H1 (cell line): ENCODE results near the gene CKMT1B. TPM values are rescaled to one million over a fixed set of nuclear protein-coding genes. Genes with fewer than 3 reads are reported as not detected.

Source experiments
- NANOG ChIP-seq: IDR thresholded peaks from 2 replicates; pipeline ENCODE4 v1.6.1; 2011; ENCODE audit warnings: low read length, low read depth, mild to moderate bottlenecking, inconsistent platforms; ENCODE audit not compliant: insufficient read depth, poor library complexity, severe bottlenecking
- RAD21 ChIP-seq, 2 experiments: IDR thresholded peaks in 1 of 2; conservative IDR thresholded peaks in 1 of 2; 2 replicates each; pipeline ENCODE4 v1.6.1; 2011; ENCODE audit warnings: low read depth in 2 of 2, low read length in 2 of 2, improper control_type of control experiment in 1 of 2, inconsistent platforms in 1 of 2, mild to moderate bottlenecking in 1 of 2, moderate library complexity in 1 of 2
- RNF2 ChIP-seq: fragments of 200-900, 300-1000 bp; sonication (generic); IDR thresholded peaks from 2 replicates; pipeline ENCODE4 v1.7.1; 2016; ENCODE audit warnings: borderline replicate concordance, low read depth, mild to moderate bottlenecking, antibody characterized with exemption, low read length; ENCODE audit not compliant: poor library complexity, severe bottlenecking; ENCODE audit errors: missing control alignments
- SIX5 ChIP-seq: IDR thresholded peaks from 2 replicates; pipeline ENCODE4 v1.6.1; 2011; ENCODE audit warnings: mild to moderate bottlenecking, low read depth, low read length
- TAF7 ChIP-seq: optimal IDR thresholded peaks from 2 replicates; pipeline ENCODE3; 2011; ENCODE audit warnings: low read depth, mild to moderate bottlenecking, inconsistent platforms, low read length, moderate library complexity, borderline replicate concordance
- polyA plus RNA-seq, 7 experiments: library from polyadenylated mRNA; depleted of rRNA in 3 of 7; stranded (reverse) in 5 of 7; unstranded in 2 of 7; fragments of >200 nt in 5 of 7; fragments of 200-250 nt in 2 of 7; gene quantifications; 1 replicate in 5 of 7; 2 replicates in 1 of 7; 4 replicates in 1 of 7; pipeline versions ENCODE4 v1.2.1 to v1.2.3, GENCODE V29; 2011 to 2013; ENCODE audit warnings: missing spikeins in 2 of 7, mixed read lengths in 2 of 7
- total RNA-seq: library from RNA; stranded (reverse); fragmentation: NEBNext Ultra II Directional; extraction: Animal tissue kit (Norgen Biotek cat#: 25700); gene quantifications from 2 replicates; pipeline ENCODE4 v1.2.1, GENCODE V29; 2021
- TF ChIP-seq, protein P1 (sequence below), 3 experiments: IDR thresholded peaks; 1 replicate in 2 of 3; 2 replicates in 1 of 3; pipeline versions ENCODE4 v1.5.1 to v1.6.1; 2011; ENCODE audit warnings: low read length in 3 of 3, mild to moderate bottlenecking in 3 of 3, inconsistent platforms in 2 of 3, low read depth in 1 of 3, moderate library complexity in 1 of 3; ENCODE audit not compliant: insufficient read depth in 1 of 3; ENCODE audit errors: control extremely low read depth in 1 of 3

Gene CKMT1B
- total and polyA plus RNA-seq, 2 of the 8 experiments (the other 6 are each of a cell fraction or from before 2014, with no cell fraction given) = 27.1 to 91.3 TPM

DNA sequence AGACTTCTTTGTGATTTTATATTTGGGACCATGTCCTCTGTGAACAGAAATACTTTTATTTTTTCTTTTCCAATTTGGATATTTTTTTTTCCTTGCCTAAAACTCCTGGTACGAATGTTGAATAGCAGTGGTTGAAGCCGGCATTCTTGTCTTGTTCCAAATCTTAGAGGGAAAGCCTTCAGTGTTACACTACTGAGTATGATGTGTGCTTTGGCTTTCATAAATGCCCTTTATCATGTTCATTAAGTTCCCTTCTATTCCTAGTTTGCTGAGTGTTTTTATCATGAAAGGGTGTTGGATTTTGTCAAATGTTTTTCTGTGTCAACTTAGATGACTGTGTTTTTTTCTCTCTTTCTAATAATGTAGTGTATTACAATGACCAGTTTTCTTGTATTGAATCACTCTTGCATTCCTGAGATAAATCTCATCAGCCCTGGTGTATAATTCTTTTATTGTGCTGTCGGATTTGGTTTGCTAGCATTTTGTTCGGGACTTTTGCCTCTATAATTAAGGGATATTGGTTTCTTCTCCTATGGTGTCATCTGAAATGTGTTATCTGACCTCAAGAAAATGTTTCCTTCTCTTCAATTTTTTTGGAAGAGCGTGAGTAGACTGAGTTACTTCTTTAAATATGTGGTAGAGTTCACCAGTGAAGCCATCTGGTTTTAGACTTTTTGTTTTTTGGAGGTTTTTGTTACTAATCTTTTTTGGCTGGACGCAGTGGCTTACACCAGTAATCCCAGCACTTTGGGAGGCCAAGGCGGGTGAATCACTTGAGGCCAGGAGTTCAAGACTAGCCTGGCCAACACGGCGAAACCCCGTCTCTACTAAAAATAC, 43.1 kb upstream of the CKMT1B start (continued):
- TF ChIP-seq RAD21 (IDR thresholded peaks at IDR 0.05 in 1 of 2, conservative IDR thresholded peaks at IDR 0.05 in 1 of 2; ENCODE audit: low read depth in 2 of 2, low read length in 2 of 2) (no peak), SIX5 (no peak), NANOG (no peak), RNF2 (no peak), TAF7 (no peak)
- TF ChIP-seq, protein P1, sequence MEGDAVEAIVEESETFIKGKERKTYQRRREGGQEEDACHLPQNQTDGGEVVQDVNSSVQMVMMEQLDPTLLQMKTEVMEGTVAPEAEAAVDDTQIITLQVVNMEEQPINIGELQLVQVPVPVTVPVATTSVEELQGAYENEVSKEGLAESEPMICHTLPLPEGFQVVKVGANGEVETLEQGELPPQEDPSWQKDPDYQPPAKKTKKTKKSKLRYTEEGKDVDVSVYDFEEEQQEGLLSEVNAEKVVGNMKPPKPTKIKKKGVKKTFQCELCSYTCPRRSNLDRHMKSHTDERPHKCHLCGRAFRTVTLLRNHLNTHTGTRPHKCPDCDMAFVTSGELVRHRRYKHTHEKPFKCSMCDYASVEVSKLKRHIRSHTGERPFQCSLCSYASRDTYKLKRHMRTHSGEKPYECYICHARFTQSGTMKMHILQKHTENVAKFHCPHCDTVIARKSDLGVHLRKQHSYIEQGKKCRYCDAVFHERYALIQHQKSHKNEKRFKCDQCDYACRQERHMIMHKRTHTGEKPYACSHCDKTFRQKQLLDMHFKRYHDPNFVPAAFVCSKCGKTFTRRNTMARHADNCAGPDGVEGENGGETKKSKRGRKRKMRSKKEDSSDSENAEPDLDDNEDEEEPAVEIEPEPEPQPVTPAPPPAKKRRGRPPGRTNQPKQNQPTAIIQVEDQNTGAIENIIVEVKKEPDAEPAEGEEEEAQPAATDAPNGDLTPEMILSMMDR (IDR thresholded peaks at IDR 0.05; ENCODE audit: control extremely low read depth in 1 of 3, insufficient read depth in 1 of 3, low read depth in 1 of 3, low read length in 3 of 3) = no peak
